GM12878 (cell line): ENCODE measurements around the gene TAX1BP1. TPM values are rescaled to one million over a fixed set of nuclear protein-coding genes. Genes with fewer than 3 reads are reported as not detected.
A peak's percentile ranks its signal among the peaks of the same experiment; 100 is the strongest.

ENCODE experiments used
- ATAC-seq: fragments of 200-7000 bp; cut with Tn5 transposase; 3 replicates; pipeline ENCODE4 v1.9.1; 2020; ENCODE audit warnings: mild to moderate bottlenecking, moderate library complexity
- BruUV-seq: library from RNA; stranded (reverse); fragments of 400-500 nt; replicated peaks from 2 replicates; lab custom pipeline; 2021; lab: Mats Ljungman, UMichigan
- CTCF ChIA-PET: fragments of 300-600 bp; sonication (Branson Sonifier 250); formaldehyde crosslinking; extraction: SDS; loops from one replicate; lab custom pipeline; 2021; ENCODE audit warnings: inconsistent platforms; lab: Yijun Ruan, JAX
- POLR2A ChIA-PET: fragments of 350-600 bp; formaldehyde crosslinking; extraction: SDS; loops from one replicate; lab custom pipeline; 2021; ENCODE audit warnings: inconsistent platforms; lab: Charles Lee
- RAD21 ChIA-PET: fragments of 300-600 bp; sonication (Branson Sonifier 250); formaldehyde crosslinking; loops from one replicate; lab custom pipeline; 2023; ENCODE audit warnings: antibody characterized with exemption; ENCODE audit not compliant: unreplicated experiment; lab: Charles Lee
- SMC1A ChIA-PET: fragments of 300-600 bp; sonication (Branson Sonifier 250); formaldehyde crosslinking; loops from one replicate; lab custom pipeline; 2023; ENCODE audit not compliant: unreplicated experiment, uncharacterized antibody; lab: Charles Lee
- DNase-seq: peaks from one replicate; pipeline ENCODE4 v3.0.0-alpha.2; 2011; ENCODE audit warnings: low read depth, low spot score
- FAIRE-seq: peaks from 3 replicates; lab custom pipeline; 2011; peaks lifted over from hg19 to GRCh38; lab: Jason Lieb, UNC
- H2AFZ ChIP-seq: 2 replicates; pipeline ENCODE4 v1.6.0; 2011; ENCODE audit warnings: low read depth, low read length, control low read depth; ENCODE audit not compliant: control insufficient read depth
- H3K27ac ChIP-seq: 2 replicates; pipeline ENCODE4 v1.5.1; 2011; ENCODE audit warnings: control low read depth; ENCODE audit not compliant: control insufficient read depth, insufficient read depth
- H3K27me3 ChIP-seq, 2 experiments: replicated peaks in 1 of 2; 2 replicates each; pipeline versions ENCODE4 v1.6.0 to v1.6.1; 2011; ENCODE audit warnings: low read length in 1 of 2; ENCODE audit not compliant: control insufficient read depth in 2 of 2, insufficient read depth in 2 of 2
- H3K36me3 ChIP-seq, 2 experiments: 2 replicates each; pipeline ENCODE4 v1.5.1; 2011; ENCODE audit warnings: low read length in 1 of 2; ENCODE audit not compliant: control insufficient read depth in 2 of 2, insufficient read depth in 2 of 2
- H3K4me1 ChIP-seq: 2 replicates; pipeline ENCODE4 v1.6.1; 2011; ENCODE audit warnings: mild to moderate bottlenecking, low read length, moderate library complexity, mixed read lengths; ENCODE audit not compliant: control insufficient read depth, insufficient read depth
- H3K4me2 ChIP-seq: 2 replicates; pipeline ENCODE4 v1.6.0; 2011; ENCODE audit warnings: control low read depth; ENCODE audit not compliant: control insufficient read depth, insufficient read depth
- H3K4me3 ChIP-seq: fragments of 200-600 bp; sonication (generic); 2 replicates; pipeline ENCODE4 v1.5.1; 2016
- H3K79me2 ChIP-seq: 2 replicates; pipeline ENCODE4 v1.6.0; 2011; ENCODE audit warnings: low read length; ENCODE audit not compliant: control insufficient read depth, insufficient read depth
- H3K9ac ChIP-seq: 2 replicates; pipeline ENCODE4 v1.8.0; 2011; ENCODE audit warnings: low read length, control low read depth, mixed read lengths; ENCODE audit not compliant: control insufficient read depth, insufficient read depth
- H3K9me3 ChIP-seq: replicated peaks from 3 replicates; pipeline ENCODE4 v1.5.1; 2011; ENCODE audit warnings: mild to moderate bottlenecking, low read length; ENCODE audit not compliant: control insufficient read depth, insufficient read depth
- H4K20me1 ChIP-seq: 2 replicates; pipeline ENCODE4 v1.6.0; 2011; ENCODE audit not compliant: control insufficient read depth, insufficient read depth
- CHD2 ChIP-seq: IDR thresholded peaks from 2 replicates; pipeline ENCODE4 v1.6.1; 2011; ENCODE audit warnings: low read depth, low read length, improper control_type of control experiment, borderline replicate concordance
- CREB1 ChIP-seq: IDR thresholded peaks from 2 replicates; pipeline ENCODE4 v1.6.1; 2012; ENCODE audit warnings: low read depth, mild to moderate bottlenecking, inconsistent platforms
- HCFC1 ChIP-seq: fragments of 150-350 bp; IDR thresholded peaks from 2 replicates; pipeline ENCODE4 v1.6.1; 2014; ENCODE audit warnings: low read length
- RAD21 ChIP-seq: IDR thresholded peaks from 2 replicates; pipeline ENCODE4 v1.6.1; 2011; ENCODE audit warnings: mild to moderate bottlenecking, low read depth, low read length, moderate library complexity; ENCODE audit not compliant: insufficient read depth
- SMC3 ChIP-seq: IDR thresholded peaks from 2 replicates; pipeline ENCODE4 v1.6.1; 2011; ENCODE audit warnings: low read length, improper control_type of control experiment, borderline replicate concordance
- SUZ12 ChIP-seq: fragments of 200-600 bp; sonication (generic); IDR thresholded peaks from one replicate; pipeline ENCODE4 v1.6.1; 2018; ENCODE audit warnings: antibody characterized with exemption, mild to moderate bottlenecking; ENCODE audit not compliant: unreplicated experiment
- WRNIP1 ChIP-seq: IDR thresholded peaks from 2 replicates; pipeline ENCODE4 v1.6.1; 2011; ENCODE audit warnings: low read depth, low read length, improper control_type of control experiment, borderline replicate concordance
- YBX1 ChIP-seq: fragments of 450-650 bp; IDR thresholded peaks from 2 replicates; pipeline ENCODE4 v1.6.1; 2016; ENCODE audit warnings: antibody characterized with exemption
- ZBED1 ChIP-seq: IDR thresholded peaks from 2 replicates; pipeline ENCODE4 v1.6.1; 2016; ENCODE audit warnings: borderline replicate concordance
- ZNF384 ChIP-seq: IDR thresholded peaks from 2 replicates; pipeline ENCODE4 v1.6.1; 2012; ENCODE audit warnings: low read depth, mild to moderate bottlenecking, low read length, improper control_type of control experiment, borderline replicate concordance
- WGBS: methylation state at CpG from one replicate; pipeline ENCODE4 v1.1.6; 2016; ENCODE audit warnings: low lambda C conversion rate; ENCODE audit not compliant: insufficient replicate concordance, insufficient coverage; ENCODE audit errors: missing lambda C conversion rate; 5-methylcytosine and 5-hydroxymethylcytosine counted together
- in situ Hi-C: fragments of 300-500 bp; cut with MboI; formaldehyde crosslinking; loops from 9 replicates; pipeline ENCODE4 v1.14.3; 2018; ENCODE audit warnings: mixed read lengths
- intact Hi-C: fragments of 100-400 bp; cut with micrococcal nuclease; formaldehyde crosslinking; loops from one replicate; pipeline ENCODE4 v1.14.2; 2022; ENCODE audit not compliant: unreplicated experiment
- polyA plus RNA-seq, 11 experiments: library from polyadenylated mRNA; depleted of rRNA in 4 of 11; unstranded in 6 of 11; stranded (reverse) in 5 of 11; fragments of >200 nt; fragmentation: Nextera tagmentation in 4 of 11; fragmentation: Illumina TruSeq in 1 of 11; extraction: Ambion mirVana in 4 of 11; extraction: Trizol in 1 of 11; gene quantifications; 1 replicate in 1 of 11; 2 replicates in 10 of 11; pipeline versions ENCODE4 v1.2.1 to v1.2.3, GENCODE V29; 2011 to 2016; ENCODE audit warnings: inconsistent platforms in 2 of 11, missing spikeins in 2 of 11, low read depth in 1 of 11
- total RNA-seq, 4 experiments: library from RNA; depleted of rRNA in 3 of 4; stranded (reverse); fragments of >200 nt in 3 of 4; fragmentation: Illumina TruSeq in 1 of 4; extraction: Trizol in 1 of 4; gene quantifications; 2 replicates each; pipeline versions ENCODE4 v1.2.1 to v1.2.3, GENCODE V29; 2013 to 2021
- TF ChIP-seq, protein P1 (sequence below): IDR thresholded peaks from 2 replicates; pipeline ENCODE4 v1.6.1; 2011; ENCODE audit warnings: mild to moderate bottlenecking, low read depth, low read length, moderate library complexity; ENCODE audit not compliant: insufficient replicate concordance
- TF ChIP-seq, protein P2 (sequence below): fragments of 450-650 bp; IDR thresholded peaks from 2 replicates; pipeline ENCODE4 v1.6.1; 2016; ENCODE audit warnings: mild to moderate bottlenecking
- TF ChIP-seq, protein P3 (sequence below), 3 experiments: IDR thresholded peaks in 2 of 3; conservative IDR thresholded peaks in 1 of 3; 2 replicates each; pipeline ENCODE4 v1.5.1; 2011; ENCODE audit warnings: low read depth in 3 of 3, low read length in 3 of 3, mild to moderate bottlenecking in 3 of 3, control low read depth in 2 of 3, moderate library complexity in 2 of 3, inconsistent platforms in 1 of 3, mixed read lengths in 1 of 3; ENCODE audit not compliant: control insufficient read depth in 2 of 3, insufficient read depth in 1 of 3; ENCODE audit errors: extremely low read depth in 1 of 3
- TF ChIP-seq, protein P4 (sequence below): fragments of 450-650 bp; conservative IDR thresholded peaks from 2 replicates; pipeline ENCODE4 v1.6.1; 2017; ENCODE audit warnings: mild to moderate bottlenecking, moderate library complexity

The TAX1BP1 gene
- total and polyA plus RNA-seq, 10 of the 15 experiments (the other 5 are each of a cell fraction or from before 2014, with no cell fraction given): 30.8 to 105 (median 52.0) TPM

DNA sequence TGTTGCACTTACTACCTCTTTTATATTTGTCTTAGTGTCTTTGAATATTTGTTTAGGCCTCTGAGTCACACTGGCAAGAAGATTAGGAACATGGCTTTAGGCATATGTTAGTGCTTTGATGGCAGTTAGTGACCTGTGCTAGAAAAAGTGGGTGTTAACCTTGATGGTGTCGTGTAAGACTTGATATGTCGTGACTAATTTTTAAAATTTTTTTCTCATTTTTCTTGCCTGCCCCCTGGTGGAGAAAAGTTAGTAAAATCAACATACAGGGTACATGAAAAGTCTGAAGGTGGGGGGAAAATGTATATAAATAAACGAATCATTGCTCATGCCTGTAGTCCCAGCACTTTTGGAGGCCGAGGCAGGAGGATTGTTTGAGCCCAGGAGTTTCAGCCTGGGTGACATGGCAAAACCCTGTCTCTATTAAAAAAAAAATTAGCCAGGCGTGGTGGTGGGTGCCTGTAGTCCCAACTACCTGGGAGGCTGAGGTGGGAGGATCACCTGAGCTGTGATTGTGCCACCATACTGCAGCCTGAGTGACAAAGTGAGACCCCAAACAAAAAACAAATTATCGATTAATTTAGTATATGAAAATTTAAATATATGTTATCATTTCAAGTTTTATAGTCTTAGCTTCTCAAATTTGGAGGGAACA lies 44.6 kb downstream of the TAX1BP1 start:
- POLR2A ChIA-PET: no interaction called here
- CTCF ChIA-PET: interaction anchor here (0.7 to 2.3 kb wide), 18 partner anchors 8 to 589 kb away, joined by 3 to 25 read pairs (median 4); partner anchors contain the start of gene HIBADH
- TF ChIP-seq SMC3 (peak; percentile 38; the same call in 1 of the 2 replicates), SUZ12 (no peak), CHD2 (no peak), YBX1 (no peak), HCFC1 (no peak), RAD21 (0 out of 2 replicates have a peak, but pooled peaks have one; percentile 15), CREB1 (no peak), ZNF384 (0 out of 2 replicates have a peak, but pooled peaks have one; percentile 37), WRNIP1 (no peak), ZBED1 (peak; percentile 96; the same call in 1 of the 2 replicates)
- TF ChIP-seq, protein P1, sequence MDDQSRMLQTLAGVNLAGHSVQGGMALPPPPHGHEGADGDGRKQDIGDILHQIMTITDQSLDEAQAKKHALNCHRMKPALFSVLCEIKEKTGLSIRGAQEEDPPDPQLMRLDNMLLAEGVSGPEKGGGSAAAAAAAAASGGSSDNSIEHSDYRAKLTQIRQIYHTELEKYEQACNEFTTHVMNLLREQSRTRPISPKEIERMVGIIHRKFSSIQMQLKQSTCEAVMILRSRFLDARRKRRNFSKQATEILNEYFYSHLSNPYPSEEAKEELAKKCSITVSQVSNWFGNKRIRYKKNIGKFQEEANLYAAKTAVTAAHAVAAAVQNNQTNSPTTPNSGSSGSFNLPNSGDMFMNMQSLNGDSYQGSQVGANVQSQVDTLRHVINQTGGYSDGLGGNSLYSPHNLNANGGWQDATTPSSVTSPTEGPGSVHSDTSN: no peak
- TF ChIP-seq, protein P2, sequence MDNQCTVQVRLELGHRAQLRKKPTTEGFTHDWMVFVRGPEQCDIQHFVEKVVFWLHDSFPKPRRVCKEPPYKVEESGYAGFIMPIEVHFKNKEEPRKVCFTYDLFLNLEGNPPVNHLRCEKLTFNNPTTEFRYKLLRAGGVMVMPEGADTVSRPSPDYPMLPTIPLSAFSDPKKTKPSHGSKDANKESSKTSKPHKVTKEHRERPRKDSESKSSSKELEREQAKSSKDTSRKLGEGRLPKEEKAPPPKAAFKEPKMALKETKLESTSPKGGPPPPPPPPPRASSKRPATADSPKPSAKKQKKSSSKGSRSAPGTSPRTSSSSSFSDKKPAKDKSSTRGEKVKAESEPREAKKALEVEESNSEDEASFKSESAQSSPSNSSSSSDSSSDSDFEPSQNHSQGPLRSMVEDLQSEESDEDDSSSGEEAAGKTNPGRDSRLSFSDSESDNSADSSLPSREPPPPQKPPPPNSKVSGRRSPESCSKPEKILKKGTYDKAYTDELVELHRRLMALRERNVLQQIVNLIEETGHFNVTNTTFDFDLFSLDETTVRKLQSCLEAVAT: no peak
- TF ChIP-seq, protein P3, sequence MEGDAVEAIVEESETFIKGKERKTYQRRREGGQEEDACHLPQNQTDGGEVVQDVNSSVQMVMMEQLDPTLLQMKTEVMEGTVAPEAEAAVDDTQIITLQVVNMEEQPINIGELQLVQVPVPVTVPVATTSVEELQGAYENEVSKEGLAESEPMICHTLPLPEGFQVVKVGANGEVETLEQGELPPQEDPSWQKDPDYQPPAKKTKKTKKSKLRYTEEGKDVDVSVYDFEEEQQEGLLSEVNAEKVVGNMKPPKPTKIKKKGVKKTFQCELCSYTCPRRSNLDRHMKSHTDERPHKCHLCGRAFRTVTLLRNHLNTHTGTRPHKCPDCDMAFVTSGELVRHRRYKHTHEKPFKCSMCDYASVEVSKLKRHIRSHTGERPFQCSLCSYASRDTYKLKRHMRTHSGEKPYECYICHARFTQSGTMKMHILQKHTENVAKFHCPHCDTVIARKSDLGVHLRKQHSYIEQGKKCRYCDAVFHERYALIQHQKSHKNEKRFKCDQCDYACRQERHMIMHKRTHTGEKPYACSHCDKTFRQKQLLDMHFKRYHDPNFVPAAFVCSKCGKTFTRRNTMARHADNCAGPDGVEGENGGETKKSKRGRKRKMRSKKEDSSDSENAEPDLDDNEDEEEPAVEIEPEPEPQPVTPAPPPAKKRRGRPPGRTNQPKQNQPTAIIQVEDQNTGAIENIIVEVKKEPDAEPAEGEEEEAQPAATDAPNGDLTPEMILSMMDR (IDR thresholded peaks at IDR 0.05 in 2 of 3, conservative IDR thresholded peaks at IDR 0.05 in 1 of 3; ENCODE audit: control insufficient read depth in 2 of 3, extremely low read depth in 1 of 3, insufficient read depth in 1 of 3, low read depth in 3 of 3, low read length in 3 of 3): peak; percentile 33 to 45 (median 39); a peak in 5 of 6 replicates
- TF ChIP-seq, protein P4, sequence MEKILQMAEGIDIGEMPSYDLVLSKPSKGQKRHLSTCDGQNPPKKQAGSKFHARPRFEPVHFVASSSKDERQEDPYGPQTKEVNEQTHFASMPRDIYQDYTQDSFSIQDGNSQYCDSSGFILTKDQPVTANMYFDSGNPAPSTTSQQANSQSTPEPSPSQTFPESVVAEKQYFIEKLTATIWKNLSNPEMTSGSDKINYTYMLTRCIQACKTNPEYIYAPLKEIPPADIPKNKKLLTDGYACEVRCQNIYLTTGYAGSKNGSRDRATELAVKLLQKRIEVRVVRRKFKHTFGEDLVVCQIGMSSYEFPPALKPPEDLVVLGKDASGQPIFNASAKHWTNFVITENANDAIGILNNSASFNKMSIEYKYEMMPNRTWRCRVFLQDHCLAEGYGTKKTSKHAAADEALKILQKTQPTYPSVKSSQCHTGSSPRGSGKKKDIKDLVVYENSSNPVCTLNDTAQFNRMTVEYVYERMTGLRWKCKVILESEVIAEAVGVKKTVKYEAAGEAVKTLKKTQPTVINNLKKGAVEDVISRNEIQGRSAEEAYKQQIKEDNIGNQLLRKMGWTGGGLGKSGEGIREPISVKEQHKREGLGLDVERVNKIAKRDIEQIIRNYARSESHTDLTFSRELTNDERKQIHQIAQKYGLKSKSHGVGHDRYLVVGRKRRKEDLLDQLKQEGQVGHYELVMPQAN: no peak
- Histone ChIP-seq H3K27ac (no peak overlapping the region), H3K27me3 (no peaks in the 10 kb centered on the region), H3K9ac (no peak overlapping the region), H4K20me1 (no peaks in the 10 kb centered on the region), H3K36me3 (peaks cover 3 to 4% of the 10 kb centered on the region in 2 experiments; a peak in 3 of 4 replicates), H3K4me2 (no peak overlapping the region), H3K4me3 (no peak overlapping the region), H3K9me3 (no peaks in the 10 kb centered on the region), H3K79me2 (no peaks in the 10 kb centered on the region), H3K4me1 (no peaks in the 10 kb centered on the region), H2AFZ (no peak overlapping the region; the same call in 1 of the 2 replicates)
- 60% methylated on average over 6 of the region's 6 CpGs for WGBS
- DNase-seq: no peak
- BruUV-seq: no TSS peak
- in situ Hi-C loops: no loop called here
- RAD21 ChIA-PET: interaction anchor here (1.6 kb wide), 1 partner anchor 136 kb away, joined by 5 read pairs; no protein-coding TSS in a partner anchor
- no peak for FAIRE-seq
- peak; percentile 60 for ATAC-seq
- intact Hi-C loops: loop anchor here (5.0 kb wide), 3 partner anchors 138 to 587 kb away; no protein-coding TSS in a partner anchor
- SMC1A ChIA-PET: interaction anchor here (0.8 to 1.6 kb wide), 8 partner anchors 10 to 588 kb away, joined by 3 to 8 read pairs (median 4); no protein-coding TSS in a partner anchor
